G401 (cell line): ENCODE data around the gene CASR. TPM values are rescaled to one million over a fixed set of nuclear protein-coding genes. Genes with fewer than 3 reads are reported as not detected.

Experiments used
- DNase-seq: peaks from one replicate; pipeline ENCODE4 v3.0.0-alpha.2; 2015; ENCODE audit warnings: low spot score
- in situ Hi-C: cut with HindIII; loops from 2 replicates; pipeline ENCODE4 v1.10.0; 2016; ENCODE audit warnings: low sequenced_read_pairs, mixed read lengths
- total RNA-seq: library from RNA; depleted of rRNA; stranded (reverse); fragments of >200 nt; shearing (Covaris generic); gene quantifications from 2 replicates; pipeline ENCODE4 v1.2.3, GENCODE V29; 2014

CASR gene
- total RNA-seq, 1 experiment from 2014 or later = not detected

DNA sequence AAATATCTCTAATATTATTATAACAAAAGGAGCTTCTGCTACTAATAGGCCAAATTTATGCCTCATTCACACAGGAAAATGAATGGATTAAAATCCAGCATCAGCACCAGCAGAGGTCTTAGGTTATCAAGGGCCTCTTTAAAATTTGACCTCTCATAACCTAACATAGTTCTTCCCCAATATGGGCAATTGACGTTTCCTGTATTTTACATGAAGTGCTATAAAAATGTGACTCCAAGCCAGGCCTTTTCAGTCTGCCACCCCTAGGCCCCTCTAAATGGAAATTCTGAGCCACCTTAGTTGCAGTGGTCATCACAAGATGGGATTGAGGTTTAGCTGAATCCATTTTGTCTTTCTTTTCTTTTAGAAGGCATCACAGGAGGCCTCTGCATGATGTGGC is 70.1 kb downstream of the CASR start:
- in situ Hi-C loops = no loop called here
- DNase-seq = no peak

DNA sequence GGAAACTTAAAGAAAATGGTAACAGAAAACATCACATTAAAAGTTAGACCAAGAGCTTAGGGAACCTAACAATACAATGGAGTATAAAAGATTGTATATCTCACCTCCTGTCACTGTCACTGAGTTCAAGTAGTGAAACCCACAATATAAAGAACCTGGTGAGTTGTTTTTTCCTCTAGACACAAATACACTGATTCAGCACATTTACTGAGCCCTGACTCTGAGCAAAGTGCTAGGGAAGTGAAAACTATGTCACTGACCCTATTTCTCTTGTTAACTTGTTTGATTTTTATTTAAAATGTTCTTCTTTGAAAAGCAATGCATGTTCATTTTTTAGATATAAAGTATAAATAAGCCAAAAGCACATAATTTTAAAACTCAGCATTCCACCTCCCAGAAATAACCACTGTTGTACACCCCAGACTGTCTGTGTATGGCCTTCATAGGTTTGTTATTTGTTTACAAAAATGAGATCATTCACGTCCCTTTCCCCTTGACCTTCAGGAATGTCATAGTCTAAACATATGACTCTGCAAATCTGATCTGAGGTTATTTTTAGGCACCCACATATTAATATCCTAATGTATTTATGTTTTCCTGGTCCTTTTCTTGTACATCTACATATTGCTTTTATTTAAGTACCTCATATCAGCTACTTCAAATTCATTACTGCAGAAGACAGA is 72.4 kb downstream of the CASR start:
- in situ Hi-C loops = no loop called here

DNA sequence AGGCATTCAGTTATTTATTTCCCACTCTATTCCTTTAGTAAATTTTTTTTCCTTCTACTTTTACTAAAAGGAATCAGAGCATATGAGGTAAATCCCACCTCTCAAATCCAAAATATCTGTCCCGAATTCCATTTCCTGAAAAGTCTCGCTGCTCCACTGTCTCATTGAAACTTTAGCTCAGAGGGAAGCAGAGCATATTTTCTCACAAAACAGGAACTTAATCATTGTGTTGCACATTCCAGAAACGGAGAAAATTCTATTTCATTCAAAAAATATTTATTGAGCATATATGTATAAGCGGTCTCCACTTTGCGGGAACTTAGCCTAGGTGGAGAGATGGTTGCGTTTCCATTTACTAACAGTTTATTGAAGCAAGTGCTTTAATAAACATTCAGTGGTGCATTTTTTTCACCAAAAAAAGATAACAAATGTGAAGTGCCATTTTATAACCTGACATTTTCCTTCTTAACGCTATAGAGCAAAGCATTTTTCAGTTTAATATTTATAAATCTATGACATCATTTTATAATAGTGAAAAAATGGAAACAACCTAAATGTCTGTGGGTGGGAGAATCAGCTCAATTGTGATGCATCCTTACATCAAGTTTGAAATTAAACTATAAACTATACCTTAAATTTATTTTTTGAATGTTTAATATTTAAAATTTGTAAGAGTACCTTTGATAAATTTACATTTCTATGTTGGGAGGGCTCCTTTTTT is 74.3 kb downstream of the CASR start:
- in situ Hi-C loops = no loop called here

More for the DNA sequence above, 72.4 kb downstream of the CASR start:
- no peak for DNase-seq

DNA sequence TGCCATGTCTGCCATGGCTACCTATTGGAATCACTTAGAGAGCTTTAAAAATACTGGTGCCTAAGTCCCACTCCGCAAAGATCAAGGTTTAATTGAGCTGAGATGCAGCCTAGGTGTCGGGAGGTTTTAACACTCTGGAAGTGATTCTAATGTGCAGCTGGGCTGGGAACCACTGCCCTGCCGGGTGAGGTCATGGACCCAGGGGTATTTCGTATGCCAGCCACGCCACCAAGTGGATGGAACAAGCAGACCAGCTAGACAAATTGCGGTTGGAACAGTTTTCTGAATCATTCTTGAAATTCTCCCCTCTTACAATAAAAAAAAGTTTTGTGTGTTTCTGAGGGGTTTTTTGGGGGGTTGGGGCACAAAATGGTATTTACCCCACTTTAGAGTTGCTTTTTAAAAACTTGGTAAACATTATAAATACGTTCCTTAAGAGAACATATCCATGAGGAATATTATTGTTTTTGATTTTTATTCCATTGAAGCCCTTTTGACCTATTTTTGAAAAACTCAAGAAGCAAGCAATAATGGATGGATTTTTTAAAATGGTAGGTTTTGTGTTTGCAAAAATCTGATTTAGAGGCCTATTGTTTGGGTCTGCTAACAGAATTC is 75.4 kb downstream of the CASR start:
- in situ Hi-C loops = no loop called here
- DNase-seq = peak; percentile 11

More for the DNA sequence above, 74.3 kb downstream of the CASR start:
- no peak for DNase-seq

DNA sequence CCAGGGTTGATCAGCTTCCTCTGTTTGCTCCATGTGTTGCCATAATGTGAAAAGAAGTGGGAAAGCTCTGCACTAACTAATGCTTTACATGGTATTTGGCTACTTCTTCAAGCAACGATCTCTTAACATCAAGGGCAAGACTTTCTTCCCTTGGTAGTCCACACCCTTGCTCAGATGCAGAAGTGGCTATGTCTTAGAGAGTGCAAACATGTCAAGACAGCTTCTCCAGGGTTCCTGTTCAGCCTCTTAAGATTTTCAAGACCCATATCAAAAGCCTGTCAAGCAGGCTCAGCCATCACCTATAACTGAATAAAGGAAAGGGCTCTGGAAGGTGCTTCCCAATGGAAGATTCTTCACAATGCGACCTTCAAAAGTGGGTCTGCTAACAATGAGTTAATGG is 76.7 kb downstream of the CASR start:
- no peak for DNase-seq
- in situ Hi-C loops = no loop called here

DNA sequence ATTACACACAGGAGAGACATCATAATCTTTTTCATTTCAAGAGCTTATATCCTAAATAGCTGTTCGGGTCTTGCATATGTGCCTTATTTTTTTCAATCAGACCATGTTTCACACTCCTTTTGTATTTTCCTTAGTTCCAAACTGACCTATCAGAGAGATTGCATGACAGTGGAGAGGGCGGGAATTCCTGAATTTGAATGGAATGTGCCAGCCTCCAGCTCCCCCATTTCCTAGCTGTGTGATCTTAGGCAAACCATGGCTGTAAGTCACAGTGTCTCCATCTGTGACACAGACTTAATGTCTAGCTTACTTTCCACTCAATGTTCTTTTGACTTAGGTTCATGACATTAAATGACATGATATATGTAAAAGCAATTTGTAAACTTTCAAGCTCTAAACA is 79.6 kb downstream of the CASR start:
- in situ Hi-C loops = no loop called here
- no peak for DNase-seq

DNA sequence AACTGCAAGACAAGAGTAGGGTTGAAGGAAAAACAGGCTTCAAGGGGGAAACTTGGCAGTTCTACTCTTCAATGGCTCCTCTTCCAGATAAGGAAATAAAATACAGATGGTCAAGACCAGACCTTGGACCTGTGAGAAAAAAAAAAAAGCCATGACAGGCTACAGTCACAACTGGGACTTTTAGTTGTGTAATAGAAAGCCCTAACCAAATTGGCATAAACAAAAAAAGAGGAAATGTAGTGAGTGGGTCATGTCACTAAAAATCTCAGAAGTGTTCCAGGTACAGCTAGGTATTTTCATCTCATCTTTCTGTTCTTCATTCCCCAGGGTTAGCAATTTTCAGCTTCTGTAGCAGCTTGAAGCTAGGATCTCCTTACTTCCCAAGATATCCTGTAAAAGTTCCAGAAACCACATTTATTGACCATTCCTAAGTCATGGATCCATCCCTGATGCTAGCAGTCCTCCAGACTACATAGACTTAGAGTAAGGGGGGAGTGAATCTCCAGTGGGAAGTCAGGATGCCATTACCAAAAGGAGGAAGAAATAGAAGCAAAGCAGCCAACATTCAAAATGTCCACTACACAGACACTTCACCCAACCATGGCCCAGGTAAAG is 80.6 kb downstream of the CASR start:
- in situ Hi-C loops = no loop called here
- DNase-seq = no peak

DNA sequence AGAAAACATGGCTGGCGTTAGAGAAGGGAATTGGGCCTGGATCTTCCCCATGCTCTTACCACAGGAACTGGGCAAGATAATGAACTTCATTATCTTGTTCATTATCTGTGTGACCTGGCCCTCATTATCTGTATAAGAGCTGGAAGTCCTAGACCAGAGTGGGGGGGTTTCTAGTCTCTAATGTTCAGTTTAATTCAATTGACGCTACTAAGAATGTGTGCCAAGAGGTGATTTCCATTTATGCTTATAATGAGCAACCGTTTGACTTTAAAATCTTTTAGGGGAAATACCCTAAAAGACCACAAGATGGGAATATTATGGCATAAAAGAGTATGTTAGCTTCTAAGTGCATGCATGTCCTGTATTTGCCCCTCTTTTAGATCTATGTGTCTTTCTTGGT is 82.5 kb downstream of the CASR start:
- no peak for DNase-seq
- in situ Hi-C loops = no loop called here

DNA sequence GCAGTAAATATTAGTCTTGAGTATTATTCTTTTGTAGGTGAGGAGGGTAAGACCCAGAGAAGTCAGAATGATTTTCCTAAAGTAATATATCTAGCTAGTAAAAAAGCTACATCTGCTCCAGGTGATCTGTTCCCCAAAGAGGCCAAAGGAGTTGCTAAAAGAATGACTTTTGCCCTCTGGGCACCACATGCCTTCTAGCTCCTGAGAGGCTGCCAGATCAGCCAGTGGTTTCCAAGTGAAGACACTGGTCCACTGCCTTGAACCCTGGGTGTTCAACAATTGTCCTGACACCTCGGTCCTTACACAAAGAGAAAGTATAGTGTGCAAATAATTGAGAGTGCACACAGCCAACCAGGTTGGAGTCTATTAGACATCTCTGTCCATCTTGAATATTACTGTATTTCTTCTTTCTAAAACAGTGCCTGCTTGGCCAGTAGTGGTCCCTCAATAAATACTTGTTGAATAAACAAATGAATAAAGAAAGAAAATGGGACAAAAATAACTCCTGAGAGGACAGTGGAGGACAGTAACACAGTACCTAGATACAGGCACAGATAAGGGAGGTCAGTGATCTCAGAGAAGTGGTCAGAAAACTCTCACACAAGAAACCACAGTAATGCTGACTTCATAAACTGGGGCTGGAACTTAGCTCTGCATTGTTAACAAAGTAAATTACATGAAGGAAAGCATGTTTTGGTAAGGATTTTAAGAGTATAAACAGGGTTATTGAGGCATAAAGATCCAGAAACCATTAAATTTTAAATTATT is 85.0 kb downstream of the CASR start:
- DNase-seq = no peak
- in situ Hi-C loops = no loop called here

DNA sequence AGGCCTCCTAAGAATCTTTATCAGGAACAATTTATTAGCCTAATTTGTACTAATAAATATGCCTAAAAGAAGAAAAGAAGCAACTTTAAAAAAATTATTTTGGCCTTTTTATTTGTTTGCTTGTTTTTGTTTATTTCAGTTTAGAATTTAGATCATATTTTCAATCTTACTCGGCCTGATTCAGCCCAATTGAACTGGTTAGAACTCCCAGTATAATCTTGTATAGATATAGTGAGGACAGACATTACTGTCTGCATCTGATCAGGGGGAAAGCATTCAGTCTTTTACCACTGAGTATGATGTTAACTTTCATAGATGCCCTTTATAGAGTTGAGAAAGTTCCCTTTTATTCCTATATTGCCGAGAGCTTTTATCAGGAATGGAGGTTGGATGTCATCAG is 85.6 kb downstream of the CASR start:
- in situ Hi-C loops = no loop called here

DNA sequence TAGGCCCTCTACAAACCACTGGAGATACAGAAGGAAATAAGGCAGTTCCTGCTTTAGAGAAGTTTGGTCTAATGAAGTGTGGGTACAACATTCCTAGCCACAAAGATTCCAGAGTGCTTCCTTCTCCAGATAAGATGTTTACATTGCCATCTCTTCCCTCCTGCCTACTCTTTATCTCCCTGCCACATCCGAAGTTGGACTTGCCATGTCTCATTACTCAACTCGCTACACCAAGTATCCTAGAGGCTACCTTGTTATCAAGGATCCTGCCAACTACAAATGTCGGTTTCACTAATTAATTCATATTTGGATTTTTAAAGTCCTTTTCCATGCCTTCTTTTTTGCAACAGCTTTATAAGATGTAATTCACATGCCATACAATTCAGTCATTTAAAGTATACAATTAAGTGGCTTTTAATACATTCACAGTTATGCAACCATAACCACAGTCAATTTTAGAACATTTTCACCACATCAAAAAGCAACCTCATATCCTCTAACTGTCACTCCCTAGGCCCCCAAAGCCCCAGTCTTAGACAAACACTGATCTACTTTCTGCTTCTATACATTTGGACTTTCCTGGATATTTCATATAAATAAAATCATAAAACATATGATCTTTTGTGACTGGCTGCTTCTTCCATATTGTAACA is 87.9 kb downstream of the CASR start:
- in situ Hi-C loops = no loop called here
- no peak for DNase-seq

More for the DNA sequence above, 85.6 kb downstream of the CASR start:
- no peak for DNase-seq

DNA sequence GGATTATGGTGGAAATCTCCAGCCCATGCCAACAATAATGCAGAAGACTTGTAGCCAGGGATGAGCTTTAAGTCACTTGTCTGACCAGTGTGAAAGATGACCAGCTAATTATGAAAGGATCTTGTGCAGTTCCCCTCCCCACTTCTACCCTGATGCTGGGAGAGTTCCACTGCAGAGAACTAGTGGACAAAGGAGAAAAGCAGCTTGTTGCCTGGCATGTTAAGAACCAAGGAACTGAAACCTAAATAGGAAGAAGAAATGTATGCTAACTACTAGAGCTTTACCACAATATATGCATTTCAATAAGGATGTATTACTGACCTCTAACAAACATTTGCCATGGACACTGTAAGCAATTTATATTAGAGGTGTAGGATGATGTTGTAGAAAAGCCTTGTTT is 89.4 kb downstream of the CASR start:
- in situ Hi-C loops = no loop called here
- DNase-seq = no peak

DNA sequence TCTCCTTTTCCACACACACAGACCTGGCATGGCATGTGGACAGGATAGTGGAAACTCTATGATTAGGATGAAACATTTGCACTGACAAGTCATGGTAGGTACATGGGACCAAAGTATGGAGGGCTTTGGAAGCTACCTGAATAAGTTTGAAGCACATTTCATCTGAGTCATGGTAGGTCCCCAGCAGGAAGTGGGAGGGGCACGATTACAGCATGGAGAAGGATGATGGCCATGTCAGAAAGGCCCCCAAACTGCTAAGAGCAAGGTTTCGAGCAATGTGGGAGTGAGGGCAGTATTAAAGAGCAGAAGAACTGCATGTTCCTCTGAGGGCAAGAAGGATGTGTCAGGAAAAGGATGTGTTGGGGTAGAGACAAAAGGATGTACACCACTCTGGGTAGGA is 90.0 kb downstream of the CASR start:
- DNase-seq = no peak
- in situ Hi-C loops = no loop called here

DNA sequence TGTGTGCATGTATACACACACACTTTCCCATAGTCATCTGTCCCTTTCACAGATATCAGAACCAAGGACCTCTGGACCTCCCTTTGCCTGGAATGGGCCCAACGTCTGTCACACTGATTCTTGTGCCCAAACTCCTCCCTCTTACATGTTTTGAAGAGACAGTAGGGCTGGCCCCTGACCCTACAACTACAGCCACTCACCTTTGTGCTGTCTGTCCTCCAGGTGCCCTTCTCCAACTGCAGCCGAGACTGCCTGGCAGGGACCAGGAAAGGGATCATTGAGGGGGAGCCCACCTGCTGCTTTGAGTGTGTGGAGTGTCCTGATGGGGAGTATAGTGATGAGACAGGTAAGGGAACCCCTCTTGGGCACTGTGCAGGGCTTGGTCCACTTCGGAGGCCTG is 98.4 kb downstream of the CASR start:
- DNase-seq = no peak
- in situ Hi-C loops = no loop called here

DNA sequence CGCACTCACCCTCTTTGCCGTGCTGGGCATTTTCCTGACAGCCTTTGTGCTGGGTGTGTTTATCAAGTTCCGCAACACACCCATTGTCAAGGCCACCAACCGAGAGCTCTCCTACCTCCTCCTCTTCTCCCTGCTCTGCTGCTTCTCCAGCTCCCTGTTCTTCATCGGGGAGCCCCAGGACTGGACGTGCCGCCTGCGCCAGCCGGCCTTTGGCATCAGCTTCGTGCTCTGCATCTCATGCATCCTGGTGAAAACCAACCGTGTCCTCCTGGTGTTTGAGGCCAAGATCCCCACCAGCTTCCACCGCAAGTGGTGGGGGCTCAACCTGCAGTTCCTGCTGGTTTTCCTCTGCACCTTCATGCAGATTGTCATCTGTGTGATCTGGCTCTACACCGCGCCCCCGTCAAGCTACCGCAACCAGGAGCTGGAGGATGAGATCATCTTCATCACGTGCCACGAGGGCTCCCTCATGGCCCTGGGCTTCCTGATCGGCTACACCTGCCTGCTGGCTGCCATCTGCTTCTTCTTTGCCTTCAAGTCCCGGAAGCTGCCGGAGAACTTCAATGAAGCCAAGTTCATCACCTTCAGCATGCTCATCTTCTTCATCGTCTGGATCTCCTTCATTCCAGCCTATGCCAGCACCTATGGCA is 100.5 kb downstream of the CASR start:
- in situ Hi-C loops = no loop called here
- no peak for DNase-seq

DNA sequence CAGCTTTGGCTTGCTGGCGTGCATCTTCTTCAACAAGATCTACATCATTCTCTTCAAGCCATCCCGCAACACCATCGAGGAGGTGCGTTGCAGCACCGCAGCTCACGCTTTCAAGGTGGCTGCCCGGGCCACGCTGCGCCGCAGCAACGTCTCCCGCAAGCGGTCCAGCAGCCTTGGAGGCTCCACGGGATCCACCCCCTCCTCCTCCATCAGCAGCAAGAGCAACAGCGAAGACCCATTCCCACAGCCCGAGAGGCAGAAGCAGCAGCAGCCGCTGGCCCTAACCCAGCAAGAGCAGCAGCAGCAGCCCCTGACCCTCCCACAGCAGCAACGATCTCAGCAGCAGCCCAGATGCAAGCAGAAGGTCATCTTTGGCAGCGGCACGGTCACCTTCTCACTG is 101.0 kb downstream of the CASR start:
- in situ Hi-C loops = no loop called here

DNA sequence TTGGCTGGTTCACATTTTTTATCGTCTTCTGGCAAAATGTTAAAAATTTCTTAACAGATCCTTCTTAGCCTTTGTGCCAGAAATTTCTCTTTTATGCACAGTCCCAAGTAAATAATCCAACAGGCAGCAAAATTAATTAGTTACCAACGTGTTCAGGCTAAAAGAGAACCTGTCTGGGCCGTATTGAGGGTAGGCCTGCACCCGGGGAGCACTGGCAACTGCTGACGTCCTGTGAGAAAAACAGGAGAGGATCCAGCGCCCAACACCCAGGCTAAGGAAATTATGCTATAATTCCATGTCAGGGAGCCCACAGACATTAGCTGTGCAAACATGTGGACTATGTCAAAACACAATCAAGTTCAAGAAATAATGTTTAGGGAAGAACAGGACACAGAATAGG is 110.9 kb downstream of the CASR start:
- no peak for DNase-seq
- in situ Hi-C loops = no loop called here

More for the DNA sequence above, 101.0 kb downstream of the CASR start:
- no peak for DNase-seq

DNA sequence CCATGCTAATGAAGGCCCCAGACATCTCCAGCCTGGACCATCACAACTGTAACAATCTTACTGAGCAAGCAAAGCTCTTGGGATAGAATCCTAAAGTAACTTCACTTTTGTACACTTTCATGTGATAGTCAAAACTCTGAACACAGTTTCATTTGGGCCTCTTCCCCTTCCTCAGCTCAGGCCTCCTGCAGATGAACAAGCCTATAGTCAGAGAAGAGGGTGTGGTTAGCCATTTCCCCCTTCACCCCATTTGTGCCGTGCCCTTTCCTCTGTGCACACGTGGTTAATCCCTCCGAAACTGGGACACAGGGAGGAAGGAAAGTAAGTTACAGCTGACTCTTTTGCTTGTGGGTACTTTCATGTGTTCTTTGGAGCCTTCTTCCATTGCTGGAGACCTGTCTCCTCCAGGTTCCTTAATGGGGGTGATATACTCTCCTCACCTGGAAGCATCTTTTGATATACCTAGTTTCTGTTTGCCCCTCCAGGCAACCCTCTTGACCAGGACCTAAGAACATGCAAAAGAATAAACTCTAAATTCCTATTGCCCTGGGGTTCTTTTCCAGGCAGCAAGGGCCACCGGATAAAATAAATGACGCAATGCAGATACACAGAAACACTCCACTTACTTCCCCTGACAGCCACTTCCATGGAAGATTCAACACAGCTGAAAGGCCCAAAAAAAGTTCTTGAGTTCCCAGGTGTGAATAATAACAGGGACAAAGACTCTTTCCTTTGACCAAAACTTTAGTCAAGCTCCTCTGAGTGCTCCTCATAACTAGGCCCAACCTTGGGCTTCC is 112.0 kb downstream of the CASR start:
- in situ Hi-C loops = no loop called here
- DNase-seq = no peak
